ENCODE results near the gene CDH24.

Gene CDH24

DNA sequence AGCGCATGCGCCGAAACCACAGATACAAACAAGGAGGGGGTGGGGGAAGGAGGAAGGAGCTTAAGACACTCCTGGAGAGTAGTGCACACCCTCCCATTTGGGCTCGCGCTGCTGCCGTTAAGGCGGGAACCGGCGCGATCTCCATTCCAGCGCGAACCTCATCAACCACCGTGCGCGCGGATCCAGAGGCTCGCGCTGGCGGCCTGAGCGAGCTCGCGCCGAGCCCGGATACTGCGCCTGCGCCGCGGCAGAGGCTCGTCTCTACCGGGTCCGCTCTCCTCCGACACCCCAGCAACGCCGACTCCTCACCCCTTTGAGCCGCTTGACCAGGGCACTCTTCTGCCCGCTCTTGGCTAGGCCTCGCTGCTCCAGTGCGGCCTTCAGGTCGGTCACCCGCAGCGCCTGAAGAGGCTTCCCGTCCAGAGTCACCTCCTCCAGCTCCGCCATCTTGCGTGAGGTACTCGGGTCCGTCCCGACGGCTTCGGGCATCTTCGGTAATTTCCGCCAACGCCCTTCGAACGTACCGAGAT lies 37.4 kb upstream of the CDH24 start, which contains the start of gene ACIN1:
Gene ACIN1, minus strand, starts transcription at position 471 of the 530 bp plus-strand sequence. Its CDS starts 24 bp downstream, at position 447.
- H3K4me3 ChIP-seq (ENCODE audit: low read depth, low read length), result peak within 1 kb of the TSS; percentile 92
- TF ChIP-seq, protein P1, sequence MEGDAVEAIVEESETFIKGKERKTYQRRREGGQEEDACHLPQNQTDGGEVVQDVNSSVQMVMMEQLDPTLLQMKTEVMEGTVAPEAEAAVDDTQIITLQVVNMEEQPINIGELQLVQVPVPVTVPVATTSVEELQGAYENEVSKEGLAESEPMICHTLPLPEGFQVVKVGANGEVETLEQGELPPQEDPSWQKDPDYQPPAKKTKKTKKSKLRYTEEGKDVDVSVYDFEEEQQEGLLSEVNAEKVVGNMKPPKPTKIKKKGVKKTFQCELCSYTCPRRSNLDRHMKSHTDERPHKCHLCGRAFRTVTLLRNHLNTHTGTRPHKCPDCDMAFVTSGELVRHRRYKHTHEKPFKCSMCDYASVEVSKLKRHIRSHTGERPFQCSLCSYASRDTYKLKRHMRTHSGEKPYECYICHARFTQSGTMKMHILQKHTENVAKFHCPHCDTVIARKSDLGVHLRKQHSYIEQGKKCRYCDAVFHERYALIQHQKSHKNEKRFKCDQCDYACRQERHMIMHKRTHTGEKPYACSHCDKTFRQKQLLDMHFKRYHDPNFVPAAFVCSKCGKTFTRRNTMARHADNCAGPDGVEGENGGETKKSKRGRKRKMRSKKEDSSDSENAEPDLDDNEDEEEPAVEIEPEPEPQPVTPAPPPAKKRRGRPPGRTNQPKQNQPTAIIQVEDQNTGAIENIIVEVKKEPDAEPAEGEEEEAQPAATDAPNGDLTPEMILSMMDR (IDR thresholded peaks at IDR 0.05; ENCODE audit: low read depth, low read length), result no peak

DNA sequence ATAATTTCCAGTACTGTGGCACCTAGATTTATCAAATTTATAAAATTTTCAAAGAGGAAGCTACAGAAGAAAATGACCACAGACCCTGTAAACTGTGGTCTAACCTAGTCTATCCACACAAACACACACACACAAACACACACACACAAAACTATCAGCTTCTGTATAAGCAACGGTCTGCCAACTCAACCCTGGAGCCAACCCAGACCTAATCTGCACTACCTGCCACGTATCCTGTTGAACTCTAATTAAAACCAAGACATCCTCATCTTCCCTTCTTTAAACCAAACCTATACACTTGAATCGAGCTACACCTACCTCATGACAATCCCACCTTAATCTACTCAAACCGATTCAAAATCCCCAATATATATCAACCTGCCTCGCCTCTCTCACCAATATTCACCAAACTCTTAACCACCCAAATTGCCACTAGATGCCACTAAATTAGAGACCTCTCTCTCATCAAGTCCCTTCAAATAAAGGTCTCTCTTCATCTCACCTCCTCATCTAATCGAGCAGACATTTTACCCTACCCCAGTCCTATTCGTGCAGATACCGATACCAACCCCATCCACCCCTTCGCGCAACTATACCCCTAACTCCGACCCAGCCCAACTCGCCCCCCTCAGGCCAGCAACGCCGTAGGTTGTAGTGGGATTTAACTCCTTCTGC lies 36.8 kb upstream of the CDH24 start:
- TF ChIP-seq, protein P1 (IDR thresholded peaks at IDR 0.05; ENCODE audit: low read depth, low read length), result no peak
- peak overlapping the region; percentile 92 for H3K4me3 ChIP-seq (ENCODE audit: low read depth, low read length)

DNA sequence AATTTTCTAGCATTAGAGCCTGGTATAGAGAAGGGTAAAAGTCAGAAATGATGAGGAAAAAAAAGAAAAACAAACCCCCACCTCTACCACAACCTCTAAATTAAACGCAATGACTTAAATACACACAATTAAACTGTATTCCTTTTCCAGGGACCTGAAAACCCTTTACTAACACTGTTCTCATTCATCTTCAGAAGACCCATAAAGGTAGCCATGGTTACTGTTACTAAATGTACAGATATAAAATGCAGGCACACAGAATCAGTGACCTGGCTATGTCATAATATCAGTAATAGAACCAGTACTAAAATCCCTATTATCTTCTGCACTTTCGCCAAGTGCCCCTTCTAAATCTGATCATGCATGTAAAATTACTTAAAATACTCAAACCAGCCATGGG lies 36.2 kb upstream of the CDH24 start:
- TF ChIP-seq, protein P1 (IDR thresholded peaks at IDR 0.05; ENCODE audit: low read depth, low read length), result no peak
- H3K4me3 ChIP-seq (ENCODE audit: low read depth, low read length), result peak overlapping the region; percentile 92

DNA sequence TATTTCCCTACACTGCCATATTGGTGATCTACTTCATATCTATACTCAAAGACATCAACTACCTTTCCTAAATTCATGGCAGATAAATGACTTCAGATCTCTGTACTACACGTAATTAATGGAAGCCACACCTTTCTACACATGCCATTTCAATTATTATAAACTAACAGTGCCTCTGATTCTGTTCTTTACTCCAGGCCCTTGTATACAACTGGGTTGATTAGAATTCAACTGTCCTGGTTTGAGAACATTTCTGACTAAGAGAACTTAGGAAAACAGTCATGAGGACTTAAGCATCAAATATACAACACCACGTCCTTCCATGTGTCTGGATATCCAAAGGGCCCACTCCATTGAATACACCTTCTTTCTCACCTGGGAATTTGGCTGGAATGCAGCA lies 35.8 kb upstream of the CDH24 start:
- TF ChIP-seq, protein P1 (IDR thresholded peaks at IDR 0.05; ENCODE audit: low read depth, low read length), result no peak
- H3K4me3 ChIP-seq (ENCODE audit: low read depth, low read length), result peak overlapping the region; percentile 92

DNA sequence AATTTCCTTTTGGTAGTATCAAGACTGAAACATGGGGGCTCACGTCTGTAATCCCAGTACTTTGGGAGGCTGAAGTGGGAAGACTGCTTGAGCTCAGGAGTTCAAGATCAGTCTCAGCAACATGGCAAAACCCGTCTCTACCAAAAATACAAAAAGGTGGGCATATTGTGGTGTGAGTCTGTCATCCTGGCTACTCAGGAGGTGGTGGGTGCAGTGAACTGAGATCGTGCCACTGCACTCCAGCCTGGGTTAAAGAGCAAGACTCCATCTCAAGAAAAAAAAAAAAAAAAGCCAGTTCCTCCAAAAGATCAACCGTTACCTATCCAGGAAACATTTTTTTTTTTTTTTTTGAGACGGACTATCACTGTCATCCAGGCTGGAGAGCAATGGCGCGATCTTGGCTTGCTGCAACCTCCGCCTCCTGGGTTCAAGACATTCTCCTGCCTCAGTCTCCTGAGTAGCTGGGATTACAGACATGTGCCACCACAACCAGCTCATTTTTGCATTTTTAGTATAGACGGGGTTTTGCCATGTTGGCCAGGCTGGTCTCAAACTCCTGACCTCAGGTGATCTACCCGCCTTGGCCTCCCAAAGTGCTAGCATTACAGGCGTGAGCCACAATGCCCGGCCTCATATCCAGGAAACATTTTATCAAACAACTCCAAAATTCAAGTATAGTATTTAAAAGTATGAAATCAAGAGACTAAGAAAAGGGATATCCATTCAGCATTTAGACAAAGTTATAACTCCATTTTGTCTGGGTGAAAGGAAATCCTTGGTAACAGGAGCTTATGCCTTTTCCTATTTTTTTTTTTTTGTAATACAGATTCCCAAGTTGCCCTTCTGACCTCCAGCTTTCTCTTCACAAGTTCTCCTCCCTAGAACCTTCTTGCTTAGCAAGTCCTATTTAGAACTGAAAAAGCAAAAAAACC lies 34.2 kb upstream of the CDH24 start:
- no peak overlapping the region for H3K4me3 ChIP-seq (ENCODE audit: low read depth, low read length)
- TF ChIP-seq, protein P1 (IDR thresholded peaks at IDR 0.05; ENCODE audit: low read depth, low read length), result no peak

DNA sequence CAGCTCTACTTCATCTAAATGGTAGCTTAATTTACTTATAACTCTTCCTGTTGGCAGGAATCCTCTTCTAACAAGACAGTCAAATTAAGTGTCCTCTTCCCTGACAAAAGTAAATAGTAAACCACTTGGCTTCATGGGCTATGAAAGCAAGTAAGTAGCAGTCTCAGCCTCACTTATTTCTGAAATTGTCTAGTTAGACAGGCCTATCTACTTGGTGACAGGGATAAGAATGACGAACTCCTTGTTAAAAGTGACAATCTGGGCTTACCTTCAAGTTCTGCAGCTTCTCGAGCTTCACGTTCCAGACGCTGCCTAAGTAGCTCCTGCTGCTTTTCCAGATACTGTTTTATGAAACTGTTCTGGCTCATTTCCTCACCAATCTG lies 32.9 kb upstream of the CDH24 start:
- TF ChIP-seq, protein P1 (IDR thresholded peaks at IDR 0.05; ENCODE audit: low read depth, low read length), result no peak
- no peak overlapping the region for H3K4me3 ChIP-seq (ENCODE audit: low read depth, low read length)
